HG02678 (cell line): ENCODE measurements around the gene GRIK5.
"Not testable (repeated sequence)": the region's sequence is repeated elsewhere in the genome, so short reads cannot be mapped to it uniquely, and the experiment has no call there.

Experiments used
- ATAC-seq: cut with Tn5 transposase; IDR thresholded peaks from one replicate; pipeline ENCODE4 v1.9.1; 2021; ENCODE audit warnings: mild to moderate bottlenecking, moderate library complexity; ENCODE audit not compliant: unreplicated experiment

GRIK5 gene, protein sequence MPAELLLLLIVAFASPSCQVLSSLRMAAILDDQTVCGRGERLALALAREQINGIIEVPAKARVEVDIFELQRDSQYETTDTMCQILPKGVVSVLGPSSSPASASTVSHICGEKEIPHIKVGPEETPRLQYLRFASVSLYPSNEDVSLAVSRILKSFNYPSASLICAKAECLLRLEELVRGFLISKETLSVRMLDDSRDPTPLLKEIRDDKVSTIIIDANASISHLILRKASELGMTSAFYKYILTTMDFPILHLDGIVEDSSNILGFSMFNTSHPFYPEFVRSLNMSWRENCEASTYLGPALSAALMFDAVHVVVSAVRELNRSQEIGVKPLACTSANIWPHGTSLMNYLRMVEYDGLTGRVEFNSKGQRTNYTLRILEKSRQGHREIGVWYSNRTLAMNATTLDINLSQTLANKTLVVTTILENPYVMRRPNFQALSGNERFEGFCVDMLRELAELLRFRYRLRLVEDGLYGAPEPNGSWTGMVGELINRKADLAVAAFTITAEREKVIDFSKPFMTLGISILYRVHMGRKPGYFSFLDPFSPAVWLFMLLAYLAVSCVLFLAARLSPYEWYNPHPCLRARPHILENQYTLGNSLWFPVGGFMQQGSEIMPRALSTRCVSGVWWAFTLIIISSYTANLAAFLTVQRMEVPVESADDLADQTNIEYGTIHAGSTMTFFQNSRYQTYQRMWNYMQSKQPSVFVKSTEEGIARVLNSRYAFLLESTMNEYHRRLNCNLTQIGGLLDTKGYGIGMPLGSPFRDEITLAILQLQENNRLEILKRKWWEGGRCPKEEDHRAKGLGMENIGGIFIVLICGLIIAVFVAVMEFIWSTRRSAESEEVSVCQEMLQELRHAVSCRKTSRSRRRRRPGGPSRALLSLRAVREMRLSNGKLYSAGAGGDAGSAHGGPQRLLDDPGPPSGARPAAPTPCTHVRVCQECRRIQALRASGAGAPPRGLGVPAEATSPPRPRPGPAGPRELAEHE

DNA sequence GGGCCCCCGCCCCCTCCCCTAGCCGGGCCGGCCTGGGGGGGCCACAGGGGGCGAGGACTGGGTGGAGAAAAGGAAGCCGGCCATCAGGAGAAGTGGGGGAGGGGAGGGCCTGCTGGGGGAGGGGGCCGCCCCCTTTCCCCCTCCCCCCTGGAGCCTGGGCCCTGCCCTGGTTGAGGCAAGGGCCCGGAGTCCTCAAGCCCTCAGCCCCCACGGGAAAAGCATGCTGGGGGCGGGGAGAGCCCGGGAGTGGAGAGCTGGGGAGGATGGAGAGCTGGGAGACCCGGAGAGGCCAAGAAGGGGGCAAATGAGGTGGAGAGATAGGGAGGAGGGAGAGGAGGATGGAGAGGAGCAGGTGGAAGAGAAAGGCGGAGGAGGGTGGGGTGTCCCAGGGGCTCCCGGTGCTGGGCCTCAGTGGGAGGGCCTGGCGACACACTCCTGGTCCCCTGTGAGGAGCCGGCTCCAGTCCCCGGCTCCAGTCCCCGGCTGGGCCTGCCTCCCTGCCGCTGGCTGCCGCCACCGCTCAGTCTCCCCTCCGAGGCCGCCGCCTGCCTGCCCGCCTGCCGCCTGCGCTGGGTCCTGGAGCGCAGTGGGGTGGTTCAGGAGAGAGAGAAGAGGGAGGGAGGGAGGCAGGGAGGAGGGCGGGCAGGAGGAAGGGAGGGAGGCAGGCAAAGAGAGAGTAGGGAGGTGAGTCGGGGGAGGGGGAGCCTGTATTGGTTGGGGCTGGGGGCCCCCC, at the start of gene GRIK5:
GRIK5 (minus strand) TSS at position 588 of the 733 bp plus-strand sequence. CDS start 4,436 bp downstream, outside the sequence.
- ATAC-seq = no peak

DNA sequence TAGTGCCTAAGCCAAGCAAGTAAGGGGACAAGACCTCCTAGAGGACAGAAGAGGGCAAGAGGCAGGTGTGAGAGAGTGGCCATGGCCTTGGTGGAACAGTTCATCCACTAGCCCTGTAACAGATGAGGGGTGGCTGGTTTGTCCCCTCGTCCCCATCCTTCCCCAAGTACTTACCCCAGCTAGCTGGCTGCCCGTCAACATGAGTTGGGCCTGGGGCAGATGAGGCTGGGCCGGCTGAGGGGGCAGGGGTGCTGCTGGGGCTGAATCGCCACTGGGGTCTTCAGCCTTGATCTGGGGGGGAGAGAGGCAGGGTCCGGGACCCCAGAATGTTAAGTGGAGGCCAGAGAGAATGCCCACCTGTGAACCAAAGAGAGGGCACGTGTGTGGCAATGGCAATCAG, 47.1 kb upstream of the GRIK5 start:
- no peak for ATAC-seq

DNA sequence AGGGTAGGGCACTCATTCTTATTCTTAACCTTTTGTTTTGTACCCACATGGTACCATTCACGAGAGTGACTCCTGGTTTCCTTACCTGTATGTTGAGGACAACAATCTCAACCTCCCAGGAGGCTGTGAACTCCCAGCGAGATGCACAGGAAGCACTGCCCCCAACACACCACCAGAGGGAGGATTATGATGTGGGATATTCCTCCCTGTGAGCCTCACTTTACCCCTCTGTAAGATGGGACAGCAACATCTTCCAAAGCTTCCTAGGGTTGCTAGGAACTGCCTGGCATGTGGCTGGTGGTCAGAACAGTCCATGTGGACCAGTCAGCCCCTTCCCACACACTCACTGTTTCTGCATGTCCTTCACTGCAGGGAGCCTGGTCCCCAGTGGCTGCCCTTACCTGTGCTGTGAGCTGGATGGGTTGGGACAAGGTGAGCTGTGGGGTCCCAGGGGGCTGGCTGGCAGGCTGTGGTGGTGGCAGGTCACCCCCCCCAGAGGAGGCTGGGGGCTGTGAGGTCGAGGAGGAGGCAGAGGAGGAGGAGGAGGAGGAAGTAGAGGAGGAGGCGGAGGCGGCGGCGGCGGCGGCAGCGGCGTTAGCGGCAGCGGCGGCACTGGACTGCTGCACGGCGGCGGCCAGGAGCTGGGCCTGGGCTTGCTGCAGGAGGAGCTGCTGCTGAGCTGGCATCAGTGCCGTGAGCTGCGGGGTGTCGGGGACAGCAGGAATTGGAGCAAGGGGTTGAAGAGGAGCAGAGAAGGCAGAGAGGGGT, 46.5 kb upstream of the GRIK5 start:
- ATAC-seq = no peak

DNA sequence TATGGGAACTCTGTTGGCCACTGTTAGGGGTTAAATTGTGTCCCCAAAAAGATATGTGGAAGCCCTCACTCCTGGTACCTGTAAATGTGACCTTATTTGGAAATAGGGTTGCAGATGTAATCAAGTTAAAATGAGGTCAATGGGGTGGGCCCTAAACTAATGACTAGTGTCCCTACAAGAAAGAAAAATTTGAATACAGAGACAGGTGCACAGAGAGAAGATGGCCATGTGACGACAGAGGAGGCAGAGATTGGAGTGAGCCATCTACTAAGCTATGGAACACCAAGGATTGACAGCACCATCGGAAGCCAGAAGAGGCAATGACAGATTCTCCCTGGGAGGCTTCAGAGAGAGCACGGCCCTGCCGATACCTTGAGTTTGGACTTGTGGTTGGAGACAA, 45.7 kb upstream of the GRIK5 start:
- no peak for ATAC-seq

DNA sequence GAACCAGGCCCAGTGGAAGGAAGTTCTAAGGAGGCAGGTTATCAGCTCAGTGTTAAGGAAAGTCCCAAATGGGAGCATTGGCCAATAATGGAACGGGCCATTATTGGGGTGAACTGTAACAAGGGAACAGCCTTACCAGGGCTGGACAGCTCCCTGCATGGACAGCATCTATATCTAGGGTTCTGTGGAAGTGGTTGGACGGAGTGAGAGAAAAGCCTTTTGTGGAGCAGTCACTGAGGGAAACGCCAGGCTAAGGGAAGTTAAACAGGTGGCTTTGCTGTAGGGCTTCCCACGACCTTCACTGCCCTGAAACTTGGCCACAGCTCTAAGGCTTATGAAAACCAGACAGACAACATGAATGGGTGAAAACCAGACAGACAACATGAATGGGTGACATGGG, 45.2 kb upstream of the GRIK5 start:
- no peak for ATAC-seq

DNA sequence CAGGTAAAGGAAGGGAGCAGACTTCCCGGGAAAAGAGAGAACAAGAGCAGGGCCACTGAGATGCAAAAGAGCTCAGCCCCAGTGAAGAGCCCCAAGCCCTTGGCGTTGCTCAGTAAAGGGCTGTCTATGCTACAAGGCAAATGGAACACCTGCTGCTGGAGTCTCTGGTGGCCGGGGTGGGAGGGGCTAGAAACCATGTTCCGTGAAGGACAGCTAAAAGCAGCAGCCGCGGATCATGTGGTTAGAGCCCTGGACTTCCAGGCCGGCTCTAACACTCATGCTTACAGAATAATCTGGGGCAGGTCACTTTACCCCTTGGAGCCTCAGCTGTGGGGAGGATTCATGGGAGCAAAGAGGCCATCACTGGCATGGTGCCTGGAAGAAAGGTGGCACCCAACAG, 44.4 kb upstream of the GRIK5 start:
- peak; percentile 63 for ATAC-seq

DNA sequence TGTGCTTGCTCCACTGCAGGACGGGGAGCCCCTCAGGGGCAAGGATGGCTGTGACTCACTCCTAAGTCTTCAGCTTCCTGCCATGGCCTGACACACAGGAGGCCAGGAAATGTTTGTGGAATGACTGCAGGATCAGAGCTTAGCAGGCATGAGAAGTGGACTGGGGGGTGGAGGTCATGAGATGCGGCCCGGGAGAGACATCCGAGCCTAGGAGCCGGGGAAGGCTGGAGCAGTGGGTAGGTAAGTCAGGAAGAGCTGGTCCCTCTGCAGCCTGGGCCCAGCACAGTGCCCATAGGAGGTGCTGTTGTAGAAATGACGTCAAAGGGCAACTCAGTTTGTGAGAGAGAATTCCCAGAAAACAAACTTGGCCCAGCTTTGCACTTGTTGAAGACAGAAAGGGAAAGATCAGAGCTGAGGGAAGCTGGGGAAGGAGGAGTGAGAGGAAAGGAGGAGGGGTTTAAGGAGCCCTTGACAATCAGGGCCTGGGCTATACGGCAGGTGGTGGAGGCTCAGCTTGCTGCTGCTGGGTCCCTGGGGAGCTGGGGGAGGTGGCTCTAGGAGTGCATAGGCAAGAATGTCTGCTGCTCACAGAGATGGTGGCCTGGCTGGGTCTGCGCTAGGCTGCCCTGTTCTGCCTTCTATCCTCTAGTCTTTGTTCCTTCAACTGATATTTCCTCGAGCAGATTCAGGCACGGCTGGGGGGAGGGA, 43.8 kb upstream of the GRIK5 start:
- peak; percentile 66 for ATAC-seq

DNA sequence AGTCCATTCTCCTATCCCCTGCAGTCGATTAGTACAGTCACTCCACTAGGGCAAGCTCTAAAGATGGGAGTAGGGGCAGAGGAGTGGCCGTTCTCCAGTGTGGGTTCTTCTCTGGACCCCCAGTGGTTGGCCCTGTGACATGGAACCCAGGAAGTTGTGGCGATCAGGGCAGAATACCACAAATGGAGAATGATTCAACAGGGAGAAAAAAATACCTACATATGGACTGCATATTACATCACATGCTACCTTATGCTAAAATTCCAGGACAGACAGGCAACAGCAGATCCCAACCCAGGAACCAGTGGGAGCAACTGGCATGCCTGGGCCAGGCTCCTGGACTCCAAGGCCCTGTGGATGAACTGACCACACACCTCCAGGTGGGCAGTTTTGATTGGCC, 41.8 kb upstream of the GRIK5 start:
- ATAC-seq = no peak

DNA sequence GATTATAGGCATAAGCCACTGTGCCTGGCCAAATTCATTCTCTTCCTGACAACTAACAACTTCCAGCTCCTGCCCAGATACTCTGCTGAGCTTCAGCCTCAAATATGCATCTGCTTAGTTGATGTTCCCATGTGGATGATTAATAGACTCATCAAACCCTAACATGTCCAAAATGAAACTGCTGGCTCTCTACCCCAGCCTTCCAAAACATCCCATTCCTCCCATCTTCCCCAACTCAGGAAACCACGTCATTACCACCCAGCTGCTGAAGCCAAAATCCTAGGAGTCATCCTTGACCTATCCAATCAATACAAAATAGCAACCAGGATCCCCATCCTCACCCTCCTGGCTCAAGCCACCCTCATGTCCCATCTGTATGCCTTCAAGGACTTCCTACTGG, 41.4 kb upstream of the GRIK5 start:
- ATAC-seq = no peak

DNA sequence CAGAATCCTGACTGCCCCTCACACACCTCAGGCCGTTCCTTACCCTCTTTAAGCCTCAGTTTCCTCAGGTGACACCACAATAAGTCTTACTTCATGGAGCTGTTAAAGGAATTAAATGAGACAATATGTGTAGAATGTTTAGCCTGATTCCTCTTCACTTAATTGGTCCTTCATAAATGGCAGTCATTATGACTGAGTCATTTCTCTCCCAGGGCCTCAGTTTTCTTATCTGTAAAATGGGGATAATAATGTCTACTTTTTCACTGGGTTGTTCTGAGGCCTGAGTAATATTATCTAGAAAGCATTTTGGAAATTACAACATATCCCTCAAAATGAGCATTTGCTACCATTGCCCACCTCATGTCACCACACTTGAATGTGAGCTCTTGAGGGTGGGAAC, 40.7 kb upstream of the GRIK5 start:
- no peak for ATAC-seq

DNA sequence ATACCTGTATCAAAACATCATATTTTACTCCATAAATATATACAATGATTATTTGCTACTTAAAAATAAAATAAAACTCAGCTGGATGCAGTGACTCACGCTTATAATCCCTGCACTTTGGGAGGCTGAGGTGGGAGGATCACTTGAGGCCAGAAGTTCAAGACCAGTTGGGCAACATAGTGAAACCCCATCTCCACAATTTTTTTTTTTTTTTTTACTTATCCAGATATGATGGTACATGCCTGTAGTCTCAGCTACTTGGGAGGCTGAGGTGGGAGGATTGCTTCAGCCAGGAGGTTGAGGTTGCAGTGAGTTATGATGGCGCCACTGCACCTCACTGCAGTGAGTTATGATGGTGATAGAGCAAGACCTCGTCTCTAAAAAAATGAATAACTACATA, 39.9 kb upstream of the GRIK5 start:
- ATAC-seq = no peak

DNA sequence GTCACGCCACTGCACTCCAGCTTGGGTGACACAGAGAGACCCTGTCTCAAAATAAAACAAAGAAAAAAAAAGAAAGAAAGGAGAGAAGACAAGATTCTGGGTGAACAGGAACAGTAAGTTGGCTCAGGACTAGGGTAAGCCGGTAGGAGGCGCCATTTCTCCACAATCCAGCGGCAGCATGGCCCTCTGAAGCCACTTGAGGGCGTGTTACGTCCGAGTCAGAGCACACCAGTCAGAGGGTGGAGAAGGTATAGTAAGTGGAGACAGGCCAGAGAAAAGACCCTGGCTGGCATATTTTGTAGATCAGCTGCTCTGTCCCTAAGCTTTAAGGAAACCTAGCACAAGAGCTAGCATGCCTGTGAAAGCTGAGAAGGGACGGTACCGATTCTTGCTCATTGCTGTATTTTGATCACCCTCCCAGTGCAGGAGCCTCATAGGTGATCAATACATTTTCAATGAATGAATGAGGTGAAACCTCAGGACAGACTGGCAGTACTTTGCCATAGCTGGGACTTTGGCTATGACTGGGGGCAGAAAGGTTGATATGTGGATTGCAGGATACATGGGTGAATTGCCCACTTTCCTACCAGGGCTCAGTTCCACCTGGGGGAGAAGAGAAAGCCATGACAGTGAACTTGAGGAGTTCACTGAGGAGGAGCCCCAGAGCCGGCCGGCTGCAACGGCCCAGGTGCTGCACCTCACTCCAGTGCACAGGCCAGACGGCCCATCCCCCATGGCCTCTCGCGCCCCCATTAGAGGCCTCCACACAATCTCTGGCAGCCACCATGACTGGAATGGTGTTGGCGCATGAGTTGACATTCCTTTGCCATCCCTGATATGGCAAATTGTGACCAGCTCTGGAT, 38.8 kb upstream of the GRIK5 start:
- peak; percentile 75 for ATAC-seq

DNA sequence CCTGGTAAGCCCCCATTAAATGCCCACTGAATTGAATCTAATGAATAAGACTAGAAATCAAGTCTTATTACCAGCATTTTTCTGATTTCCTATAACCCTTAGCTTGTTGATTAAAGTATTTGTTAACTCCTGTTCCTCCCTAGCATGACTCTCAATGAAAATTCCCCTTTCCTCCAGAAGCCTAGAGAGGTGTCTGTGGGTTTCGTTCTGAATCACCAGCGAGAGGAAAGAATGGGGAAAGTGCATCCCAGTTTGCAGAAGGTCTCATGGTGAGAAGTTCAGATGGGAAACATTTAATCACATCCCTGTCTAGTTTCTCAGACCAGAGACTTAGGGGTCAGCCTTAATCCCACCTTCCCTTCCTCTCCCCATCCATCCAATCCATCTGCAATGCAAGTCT, 35.4 kb upstream of the GRIK5 start:
- ATAC-seq = no peak

DNA sequence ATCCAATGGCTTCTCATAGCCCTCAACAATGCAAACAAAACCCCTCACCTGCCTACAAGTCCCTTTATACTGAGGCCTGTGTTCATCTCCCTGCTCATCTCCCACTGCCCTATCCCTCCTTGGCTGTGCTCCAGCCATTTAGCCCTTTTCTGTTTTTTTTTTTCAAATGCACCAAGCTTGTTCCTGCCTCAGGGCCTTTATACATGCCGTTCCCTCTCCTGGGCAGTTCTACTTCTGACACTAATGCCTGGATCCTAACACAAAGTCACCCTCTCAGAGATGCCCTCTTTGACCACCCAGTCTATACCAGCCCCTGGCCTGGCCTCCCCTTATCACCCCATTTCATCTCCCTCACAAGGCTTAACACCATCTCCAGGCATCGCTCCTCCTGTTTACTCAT, 32.9 kb upstream of the GRIK5 start:
- ATAC-seq = no peak

DNA sequence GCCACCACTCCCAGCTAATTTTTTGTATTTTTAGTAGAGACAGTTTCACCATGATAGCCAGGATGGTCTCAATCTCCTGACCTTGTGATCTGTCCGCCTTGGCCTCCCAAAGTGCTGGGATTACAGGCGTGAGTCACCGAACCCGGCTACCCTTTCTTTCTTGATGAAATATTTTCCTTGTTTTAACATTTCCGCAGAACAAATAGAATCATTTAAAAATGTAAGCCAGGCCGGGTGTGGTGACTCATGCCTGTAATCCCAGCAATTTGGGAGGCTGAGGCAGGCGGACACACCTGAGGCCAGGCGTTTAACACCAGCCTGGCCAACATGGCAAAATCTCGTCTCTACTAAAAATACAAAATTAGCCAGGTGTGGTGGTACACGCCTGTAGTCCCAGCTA, 30.2 kb upstream of the GRIK5 start:
- not testable (repeated sequence) for ATAC-seq

DNA sequence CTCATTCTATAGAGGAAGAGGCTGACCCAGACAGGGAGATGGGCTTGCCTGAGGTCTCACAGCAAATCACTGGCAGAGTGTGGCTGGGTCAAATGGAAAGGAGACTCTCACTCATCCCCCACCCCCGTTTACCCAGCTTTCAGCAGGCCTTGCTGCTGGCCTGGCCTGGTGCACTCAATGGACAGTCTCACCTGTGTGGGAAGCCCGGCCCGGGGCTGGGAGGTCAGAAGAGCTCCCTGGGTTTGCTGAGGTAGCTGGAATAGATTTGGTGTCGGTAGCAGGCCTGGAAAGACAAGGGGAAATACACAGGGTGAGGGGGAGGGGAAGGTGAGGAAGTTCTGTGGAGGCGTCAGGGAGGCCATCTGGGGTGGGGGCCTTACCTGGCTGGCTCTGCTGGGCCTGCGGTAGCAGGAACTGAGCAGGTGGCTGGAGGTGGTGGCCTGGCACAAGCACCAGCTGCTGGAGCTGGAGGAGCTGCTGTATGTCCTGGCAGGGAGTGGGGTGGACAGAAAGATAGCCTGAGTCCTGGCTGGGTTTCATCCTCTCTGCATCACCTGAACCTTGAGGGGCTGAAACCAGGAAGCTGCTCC, 29.4 kb upstream of the GRIK5 start:
- ATAC-seq = no peak

DNA sequence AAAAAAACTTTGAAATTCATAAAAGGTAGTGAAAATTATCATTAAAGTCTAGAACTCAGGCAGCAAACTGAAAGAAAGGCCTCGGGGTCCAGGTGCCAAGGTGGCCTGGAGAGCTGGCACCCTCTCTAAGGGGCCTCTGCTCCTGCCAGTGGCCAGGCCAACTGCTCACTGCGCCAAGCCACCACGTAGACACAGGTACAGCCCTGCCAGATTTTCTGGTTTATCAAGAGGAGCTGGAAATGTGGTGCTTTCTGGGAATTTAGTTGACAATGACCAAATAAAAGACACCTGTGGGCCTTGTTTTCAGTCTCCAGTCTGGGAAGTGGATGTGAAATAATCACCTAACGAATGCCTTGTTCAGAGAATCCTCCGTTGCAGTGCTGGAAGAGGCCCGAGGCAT, 28.8 kb upstream of the GRIK5 start:
- no peak for ATAC-seq

DNA sequence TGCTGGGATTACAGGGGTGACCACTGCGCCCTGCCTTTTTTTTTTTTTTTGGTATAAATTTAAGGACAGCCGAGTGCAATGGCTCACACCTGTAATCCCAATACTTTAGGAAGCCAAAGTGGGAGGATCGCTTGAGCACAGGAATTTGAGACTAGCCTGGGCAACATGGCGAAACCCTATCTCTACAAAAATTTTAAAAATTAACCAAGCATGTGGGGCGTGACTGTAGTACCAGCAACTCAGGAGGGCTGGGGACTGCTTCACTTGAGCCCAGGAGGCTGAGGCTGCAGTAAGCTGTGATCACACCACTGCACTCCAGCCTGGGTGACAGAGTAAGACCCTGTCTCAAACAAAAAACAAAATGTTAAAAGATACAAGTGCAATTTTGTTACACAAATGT, 27.5 kb upstream of the GRIK5 start:
- ATAC-seq = no peak
